HepG2 (cell line): Measurements from ENCODE around the gene SLC39A2. TPM values are rescaled to one million over a fixed set of nuclear protein-coding genes. Genes with fewer than 3 reads are reported as not detected.

Experiments
- HOXA9 ChIP-seq: sonication (generic); formaldehyde crosslinking; IDR thresholded peaks from 2 replicates; pipeline ENCODE4 v1.8.1; 2022; ENCODE audit warnings: missing genetic modification reagents, mild to moderate bottlenecking, moderate library complexity, borderline replicate concordance
- ISL2 ChIP-seq: sonication (generic); formaldehyde crosslinking; IDR thresholded peaks from 2 replicates; pipeline ENCODE4 v1.5.0; 2020; ENCODE audit warnings: missing genetic modification reagents
- MTF2 ChIP-seq: sonication (generic); formaldehyde crosslinking; IDR thresholded peaks from 2 replicates; pipeline ENCODE4 v1.5.0; 2020; ENCODE audit warnings: missing genetic modification reagents, borderline replicate concordance
- PHB2 ChIP-seq: fragments of 450-650 bp; IDR thresholded peaks from 2 replicates; pipeline ENCODE4 v1.6.1; 2018; ENCODE audit not compliant: partially characterized antibody
- PHF21A ChIP-seq: sonication (generic); formaldehyde crosslinking; IDR thresholded peaks from 2 replicates; pipeline ENCODE4 v1.5.0; 2020; ENCODE audit warnings: mild to moderate bottlenecking, missing genetic modification reagents
- RCOR2 ChIP-seq: IDR thresholded peaks from 2 replicates; pipeline ENCODE4 v1.6.1; 2016; ENCODE audit warnings: missing biosample characterization, missing genetic modification reagents
- TAF15 ChIP-seq: fragments of 200-400 bp; formaldehyde crosslinking; IDR thresholded peaks from one replicate; pipeline ENCODE4 v1.6.1; 2018; ENCODE audit warnings: mild to moderate bottlenecking, low read depth, low read length; ENCODE audit not compliant: poor library complexity, severe bottlenecking
- U2AF2 ChIP-seq: fragments of 200-400 bp; formaldehyde crosslinking; IDR thresholded peaks from 2 replicates; pipeline ENCODE4 v1.6.1; 2017; ENCODE audit warnings: low read depth, mild to moderate bottlenecking, low read length
- ZFP82 ChIP-seq: sonication (generic); formaldehyde crosslinking; IDR thresholded peaks from 2 replicates; pipeline ENCODE4 v1.5.1; 2020; ENCODE audit warnings: mild to moderate bottlenecking, missing genetic modification reagents, borderline replicate concordance
- ZNF577 ChIP-seq: sonication (generic); formaldehyde crosslinking; IDR thresholded peaks from 2 replicates; pipeline ENCODE4 v1.4.0; 2020; ENCODE audit warnings: mild to moderate bottlenecking, low read depth, missing genetic modification reagents, borderline replicate concordance
- polyA plus RNA-seq, 8 experiments: library from polyadenylated mRNA; depleted of rRNA in 3 of 8; stranded (reverse) in 7 of 8; unstranded in 1 of 8; fragments of >200 nt; fragmentation: Illumina TruSeq in 4 of 8; extraction: Trizol in 4 of 8; gene quantifications; 2 replicates each; pipeline versions ENCODE4 v1.2.1 to v1.2.3, GENCODE V29; 2011 to 2016; ENCODE audit warnings: low read depth in 4 of 8, missing spikeins in 1 of 8, mixed read lengths in 1 of 8; ENCODE audit not compliant: insufficient read depth in 1 of 8
- total RNA-seq, 5 experiments: library from RNA; depleted of rRNA; stranded (reverse); fragments of >200 nt; fragmentation: Illumina TruSeq; extraction: Trizol; gene quantifications; 2 replicates each; pipeline ENCODE4 v1.2.3, GENCODE V29; 2016; ENCODE audit warnings: low read depth in 1 of 5
- TF ChIP-seq, protein P1 (sequence below): sonication (generic); formaldehyde crosslinking; IDR thresholded peaks from 2 replicates; pipeline ENCODE4 v1.4.0; 2020; ENCODE audit warnings: missing genetic modification reagents, mild to moderate bottlenecking, borderline replicate concordance
- TF ChIP-seq, protein P2 (sequence below): sonication (generic); formaldehyde crosslinking; IDR thresholded peaks from 2 replicates; pipeline ENCODE4 v1.4.0; 2020; ENCODE audit warnings: low read depth, missing genetic modification reagents
- TF ChIP-seq, protein P3 (sequence below): sonication (generic); formaldehyde crosslinking; IDR thresholded peaks from 2 replicates; pipeline ENCODE4 v1.4.0; 2020; ENCODE audit warnings: missing genetic modification reagents
- TF ChIP-seq, protein P4 (sequence below): sonication (generic); formaldehyde crosslinking; IDR thresholded peaks from 2 replicates; pipeline ENCODE4 v1.8.1; 2023; ENCODE audit warnings: missing genetic modification reagents, mild to moderate bottlenecking, borderline replicate concordance
- TF ChIP-seq, protein P5 (sequence below): sonication (generic); formaldehyde crosslinking; IDR thresholded peaks from 2 replicates; pipeline ENCODE4 v1.4.0; 2020; ENCODE audit warnings: missing genetic modification reagents
- TF ChIP-seq, protein P6 (sequence below): fragments of 450-650 bp; IDR thresholded peaks from 2 replicates; pipeline ENCODE4 v1.6.1; 2017

The SLC39A2 gene
- total and polyA plus RNA-seq, 2 of the 13 experiments (the other 11 are each of a cell fraction or from before 2014, with no cell fraction given) = 0.08 to 0.11 TPM

DNA sequence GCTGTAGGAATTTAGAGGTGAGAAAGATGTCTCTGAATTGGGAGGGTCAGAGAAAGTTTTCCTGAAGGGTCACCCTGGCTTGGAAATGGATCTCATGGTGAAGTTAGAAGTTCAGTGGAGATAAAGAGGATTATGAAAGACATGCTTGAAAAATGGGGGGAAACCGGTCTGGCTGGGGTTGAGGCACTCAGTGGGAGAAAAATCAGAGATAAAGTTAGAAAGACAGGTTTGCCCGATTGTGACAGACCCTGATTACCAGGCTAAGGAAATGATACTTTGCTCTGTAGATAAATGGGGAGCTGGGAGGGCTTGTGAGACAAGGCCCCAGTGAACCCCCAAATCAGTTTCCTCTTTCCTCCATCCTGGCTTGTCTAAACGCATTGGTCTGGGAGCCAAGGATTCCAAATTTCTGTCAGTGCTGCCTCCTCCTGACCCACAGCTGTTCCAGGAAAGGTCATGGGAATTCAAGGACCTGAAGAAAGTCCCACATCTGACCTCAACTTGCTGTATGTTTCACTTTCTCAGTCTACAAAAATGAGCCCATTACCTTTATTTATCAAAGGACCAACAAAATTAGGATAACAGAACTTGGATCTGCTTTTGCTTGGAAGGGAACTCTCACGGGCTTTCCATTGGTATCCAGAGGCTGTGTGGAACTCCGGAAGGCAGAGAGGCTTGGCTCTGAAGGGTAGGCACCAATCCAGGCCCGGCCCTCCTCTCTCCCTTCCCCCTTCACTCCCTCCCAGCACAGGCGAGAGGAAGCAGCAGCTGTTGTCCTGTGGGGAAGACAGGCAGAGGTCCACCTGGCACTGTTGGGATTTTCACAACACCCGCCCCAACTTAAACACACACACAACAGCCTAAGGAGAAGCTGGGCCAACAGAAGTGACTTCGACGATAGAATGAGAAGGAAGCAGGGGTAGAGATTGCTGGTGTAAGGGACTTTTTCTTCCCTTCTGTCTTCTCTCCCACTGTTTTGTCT lies 39.6 kb downstream of the SLC39A2 start (continued):
- no peak for TF ChIP-seq ZNF577
- TF ChIP-seq, protein P1, sequence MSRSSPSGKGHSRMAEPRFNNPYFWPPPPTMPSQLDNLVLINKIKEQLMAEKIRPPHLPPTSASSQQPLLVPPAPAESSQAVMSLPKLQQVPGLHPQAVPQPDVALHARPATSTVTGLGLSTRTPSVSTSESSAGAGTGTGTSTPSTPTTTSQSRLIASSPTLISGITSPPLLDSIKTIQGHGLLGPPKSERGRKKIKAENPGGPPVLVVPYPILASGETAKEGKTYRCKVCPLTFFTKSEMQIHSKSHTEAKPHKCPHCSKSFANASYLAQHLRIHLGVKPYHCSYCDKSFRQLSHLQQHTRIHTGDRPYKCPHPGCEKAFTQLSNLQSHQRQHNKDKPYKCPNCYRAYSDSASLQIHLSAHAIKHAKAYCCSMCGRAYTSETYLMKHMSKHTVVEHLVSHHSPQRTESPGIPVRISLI (CRISPR knock-in tag) = no peak
- TF ChIP-seq MTF2 (CRISPR knock-in tag) = no peak
- no peak for TF ChIP-seq ISL2 (CRISPR knock-in tag)
- peak; percentile 56; the same call in 1 of the 2 replicates for TF ChIP-seq PHF21A
- TF ChIP-seq, protein P2, sequence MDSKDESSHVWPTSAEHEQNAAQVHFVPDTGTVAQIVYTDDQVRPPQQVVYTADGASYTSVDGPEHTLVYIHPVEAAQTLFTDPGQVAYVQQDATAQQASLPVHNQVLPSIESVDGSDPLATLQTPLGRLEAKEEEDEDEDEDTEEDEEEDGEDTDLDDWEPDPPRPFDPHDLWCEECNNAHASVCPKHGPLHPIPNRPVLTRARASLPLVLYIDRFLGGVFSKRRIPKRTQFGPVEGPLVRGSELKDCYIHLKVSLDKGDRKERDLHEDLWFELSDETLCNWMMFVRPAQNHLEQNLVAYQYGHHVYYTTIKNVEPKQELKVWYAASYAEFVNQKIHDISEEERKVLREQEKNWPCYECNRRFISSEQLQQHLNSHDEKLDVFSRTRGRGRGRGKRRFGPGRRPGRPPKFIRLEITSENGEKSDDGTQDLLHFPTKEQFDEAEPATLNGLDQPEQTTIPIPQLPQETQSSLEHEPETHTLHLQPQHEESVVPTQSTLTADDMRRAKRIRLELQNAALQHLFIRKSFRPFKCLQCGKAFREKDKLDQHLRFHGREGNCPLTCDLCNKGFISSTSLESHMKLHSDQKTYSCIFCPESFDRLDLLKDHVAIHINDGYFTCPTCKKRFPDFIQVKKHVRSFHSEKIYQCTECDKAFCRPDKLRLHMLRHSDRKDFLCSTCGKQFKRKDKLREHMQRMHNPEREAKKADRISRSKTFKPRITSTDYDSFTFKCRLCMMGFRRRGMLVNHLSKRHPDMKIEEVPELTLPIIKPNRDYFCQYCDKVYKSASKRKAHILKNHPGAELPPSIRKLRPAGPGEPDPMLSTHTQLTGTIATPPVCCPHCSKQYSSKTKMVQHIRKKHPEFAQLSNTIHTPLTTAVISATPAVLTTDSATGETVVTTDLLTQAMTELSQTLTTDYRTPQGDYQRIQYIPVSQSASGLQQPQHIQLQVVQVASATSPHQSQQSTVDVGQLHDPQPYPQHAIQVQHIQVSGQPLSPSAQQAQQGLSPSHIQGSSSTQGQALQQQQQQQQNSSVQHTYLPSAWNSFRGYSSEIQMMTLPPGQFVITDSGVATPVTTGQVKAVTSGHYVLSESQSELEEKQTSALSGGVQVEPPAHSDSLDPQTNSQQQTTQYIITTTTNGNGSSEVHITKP (CRISPR knock-in tag) = 0 out of 2 replicates have a peak, but pooled peaks have one; percentile 34
- TF ChIP-seq U2AF2 = no peak
- TF ChIP-seq, protein P3, sequence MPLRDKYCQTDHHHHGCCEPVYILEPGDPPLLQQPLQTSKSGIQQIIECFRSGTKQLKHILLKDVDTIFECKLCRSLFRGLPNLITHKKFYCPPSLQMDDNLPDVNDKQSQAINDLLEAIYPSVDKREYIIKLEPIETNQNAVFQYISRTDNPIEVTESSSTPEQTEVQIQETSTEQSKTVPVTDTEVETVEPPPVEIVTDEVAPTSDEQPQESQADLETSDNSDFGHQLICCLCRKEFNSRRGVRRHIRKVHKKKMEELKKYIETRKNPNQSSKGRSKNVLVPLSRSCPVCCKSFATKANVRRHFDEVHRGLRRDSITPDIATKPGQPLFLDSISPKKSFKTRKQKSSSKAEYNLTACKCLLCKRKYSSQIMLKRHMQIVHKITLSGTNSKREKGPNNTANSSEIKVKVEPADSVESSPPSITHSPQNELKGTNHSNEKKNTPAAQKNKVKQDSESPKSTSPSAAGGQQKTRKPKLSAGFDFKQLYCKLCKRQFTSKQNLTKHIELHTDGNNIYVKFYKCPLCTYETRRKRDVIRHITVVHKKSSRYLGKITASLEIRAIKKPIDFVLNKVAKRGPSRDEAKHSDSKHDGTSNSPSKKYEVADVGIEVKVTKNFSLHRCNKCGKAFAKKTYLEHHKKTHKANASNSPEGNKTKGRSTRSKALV = no peak
- TF ChIP-seq, protein P4, sequence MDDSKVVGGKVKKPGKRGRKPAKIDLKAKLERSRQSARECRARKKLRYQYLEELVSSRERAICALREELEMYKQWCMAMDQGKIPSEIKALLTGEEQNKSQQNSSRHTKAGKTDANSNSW = no peak
- TF ChIP-seq HOXA9 = no peak
- TF ChIP-seq, protein P5, sequence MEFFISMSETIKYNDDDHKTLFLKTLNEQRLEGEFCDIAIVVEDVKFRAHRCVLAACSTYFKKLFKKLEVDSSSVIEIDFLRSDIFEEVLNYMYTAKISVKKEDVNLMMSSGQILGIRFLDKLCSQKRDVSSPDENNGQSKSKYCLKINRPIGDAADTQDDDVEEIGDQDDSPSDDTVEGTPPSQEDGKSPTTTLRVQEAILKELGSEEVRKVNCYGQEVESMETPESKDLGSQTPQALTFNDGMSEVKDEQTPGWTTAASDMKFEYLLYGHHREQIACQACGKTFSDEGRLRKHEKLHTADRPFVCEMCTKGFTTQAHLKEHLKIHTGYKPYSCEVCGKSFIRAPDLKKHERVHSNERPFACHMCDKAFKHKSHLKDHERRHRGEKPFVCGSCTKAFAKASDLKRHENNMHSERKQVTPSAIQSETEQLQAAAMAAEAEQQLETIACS (CRISPR knock-in tag) = no peak
- TF ChIP-seq ZFP82 (CRISPR knock-in tag) = no peak
- TF ChIP-seq, protein P6, sequence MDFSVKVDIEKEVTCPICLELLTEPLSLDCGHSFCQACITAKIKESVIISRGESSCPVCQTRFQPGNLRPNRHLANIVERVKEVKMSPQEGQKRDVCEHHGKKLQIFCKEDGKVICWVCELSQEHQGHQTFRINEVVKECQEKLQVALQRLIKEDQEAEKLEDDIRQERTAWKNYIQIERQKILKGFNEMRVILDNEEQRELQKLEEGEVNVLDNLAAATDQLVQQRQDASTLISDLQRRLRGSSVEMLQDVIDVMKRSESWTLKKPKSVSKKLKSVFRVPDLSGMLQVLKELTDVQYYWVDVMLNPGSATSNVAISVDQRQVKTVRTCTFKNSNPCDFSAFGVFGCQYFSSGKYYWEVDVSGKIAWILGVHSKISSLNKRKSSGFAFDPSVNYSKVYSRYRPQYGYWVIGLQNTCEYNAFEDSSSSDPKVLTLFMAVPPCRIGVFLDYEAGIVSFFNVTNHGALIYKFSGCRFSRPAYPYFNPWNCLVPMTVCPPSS = no peak
- no peak for TF ChIP-seq TAF15
- TF ChIP-seq RCOR2 (CRISPR knock-in tag) = no peak
- no peak for TF ChIP-seq PHB2
